Muscle layer of duodenum (tissue), 2 donors: ENCODE measurements around the gene NQO2.
"Not testable (repeated sequence)": the region's sequence is repeated elsewhere in the genome, so short reads cannot be mapped to it uniquely, and the experiment has no call there.

Experiments used
- H3K27ac ChIP-seq: one replicate; pipeline ENCODE4 v1.7.0; 2013; ENCODE audit warnings: mild to moderate bottlenecking, low read length
- H3K27me3 ChIP-seq: one replicate; pipeline ENCODE4 v1.7.0; 2013; ENCODE audit warnings: low read depth, mild to moderate bottlenecking, control low read depth, low read length
- H3K36me3 ChIP-seq, 2 donors: one replicate each; pipeline ENCODE4 v1.7.0; 2013; ENCODE audit warnings: low read length in 2 of 2, control low read depth in 1 of 2, mild to moderate bottlenecking in 1 of 2; ENCODE audit not compliant: insufficient read depth in 2 of 2, control insufficient read depth in 1 of 2
- H3K4me1 ChIP-seq, 2 donors: one replicate each; pipeline ENCODE4 v1.7.0; 2013; ENCODE audit warnings: low read length in 2 of 2, mild to moderate bottlenecking in 2 of 2, control low read depth in 1 of 2, moderate library complexity in 1 of 2; ENCODE audit not compliant: insufficient read depth in 2 of 2, control insufficient read depth in 1 of 2
- H3K4me3 ChIP-seq, 2 donors: one replicate each; pipeline ENCODE4 v1.7.0; 2013; ENCODE audit warnings: low read length in 2 of 2, low read depth in 1 of 2, mild to moderate bottlenecking in 1 of 2
- H3K9me3 ChIP-seq, 2 donors: one replicate each; pipeline ENCODE4 v1.7.0; 2013; ENCODE audit warnings: low read length in 2 of 2, control low read depth in 1 of 2, mild to moderate bottlenecking in 1 of 2; ENCODE audit not compliant: control insufficient read depth in 1 of 2
- donor health status: healthy.

NQO2 gene

DNA sequence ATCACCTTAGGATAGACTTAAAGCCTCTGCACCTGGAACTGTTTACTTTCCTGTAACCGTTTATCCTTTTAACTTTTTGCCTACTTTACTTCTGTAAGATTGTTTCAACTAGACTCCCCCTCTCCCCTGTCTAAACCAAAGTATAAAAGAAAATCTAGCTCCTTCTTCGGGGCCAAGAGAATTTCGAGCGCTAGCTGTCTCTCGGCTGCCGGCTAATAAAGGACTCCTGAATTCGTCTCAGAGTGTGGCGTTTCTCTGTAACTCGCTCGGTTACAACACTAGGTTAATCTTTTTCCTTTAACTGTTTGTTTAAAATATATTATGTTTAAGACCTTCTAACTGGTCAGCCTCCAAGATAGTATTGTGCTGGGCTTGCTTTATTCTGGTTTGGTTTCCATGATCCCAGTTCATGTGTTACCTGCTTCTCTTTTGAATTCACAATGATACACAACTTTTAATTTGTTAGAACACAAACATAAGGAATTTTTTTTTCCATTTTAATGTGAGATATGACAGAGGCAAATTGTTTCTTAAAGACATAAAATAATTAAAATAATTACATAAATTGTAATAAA, 8.7 kb upstream of the NQO2 start:
- Histone ChIP-seq H3K36me3 (no peaks in the 10 kb centered on the region), H3K9me3 (no peaks in the 10 kb centered on the region), H3K27ac (peak overlapping the region; percentile 100), H3K27me3 (no peaks in the 10 kb centered on the region), H3K4me3 (peak overlapping the region; percentile 87 to 97), H3K4me1 (peaks cover 12 to 15% of the 10 kb centered on the region in 2 donors)

DNA sequence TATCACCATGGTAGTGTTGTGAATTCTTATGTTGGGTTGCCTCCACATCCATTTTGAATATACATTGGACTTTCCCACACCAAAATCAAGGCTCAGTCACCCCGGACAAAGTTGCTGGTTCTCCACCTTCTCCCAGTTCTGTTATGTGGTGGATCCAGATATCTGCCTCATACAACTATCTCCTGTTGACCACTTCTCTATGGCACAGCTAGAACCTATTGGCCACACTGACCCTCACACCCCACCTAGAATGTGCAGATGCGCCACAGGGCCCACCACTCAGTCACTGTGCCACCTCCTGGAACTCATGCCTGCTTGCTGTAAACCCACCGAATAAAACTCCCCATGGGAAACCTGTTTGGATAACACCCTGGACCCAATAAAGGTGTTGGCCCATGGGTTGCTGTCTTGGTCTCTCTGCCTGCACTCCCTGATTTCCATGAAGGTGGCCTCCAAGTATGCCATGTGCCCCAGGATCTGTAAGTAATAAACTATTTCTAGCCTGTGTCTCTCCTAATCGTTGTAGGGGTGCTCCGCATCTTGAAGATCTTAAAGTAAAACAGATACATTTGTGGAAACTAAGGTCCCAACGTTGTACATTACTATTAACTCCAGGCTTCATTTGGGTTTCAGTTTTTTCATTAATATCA, 7.2 kb upstream of the NQO2 start:
- Histone ChIP-seq H3K9me3 (no peaks in the 10 kb centered on the region), H3K4me3 (no peak overlapping the region), H3K36me3 (no peaks in the 10 kb centered on the region), H3K27me3 (no peaks in the 10 kb centered on the region), H3K4me1 (peaks cover 7 to 10% of the 10 kb centered on the region in 2 donors), H3K27ac (no peak overlapping the region)

DNA sequence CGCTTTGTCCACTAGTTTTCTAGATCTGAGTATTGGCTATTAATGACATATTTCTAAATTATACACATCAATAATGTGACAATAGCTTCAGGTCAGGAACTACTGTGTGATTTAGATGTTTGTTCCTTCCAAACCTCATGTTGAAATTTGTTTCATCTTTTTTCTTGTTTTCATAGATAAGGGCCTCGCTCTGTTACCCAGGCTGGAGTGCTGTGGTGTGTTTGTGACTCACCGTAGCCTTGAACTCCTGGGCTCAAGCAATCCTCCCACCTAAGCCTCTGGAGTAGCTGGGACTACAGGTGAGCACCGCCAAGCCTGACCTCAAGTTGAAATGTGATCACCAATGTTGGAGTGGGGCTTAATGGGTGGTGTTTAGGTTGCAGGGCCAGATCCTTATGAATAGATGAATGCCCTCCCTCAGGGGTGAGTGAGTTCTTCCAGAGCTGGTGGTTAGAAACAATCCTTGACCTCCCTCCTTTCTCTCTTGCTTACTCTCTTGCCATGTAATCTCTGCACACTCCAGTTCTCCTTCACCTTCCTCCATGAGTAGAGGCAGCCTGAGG, 5.9 kb upstream of the NQO2 start:
- no peaks in the 10 kb centered on the region for H3K9me3 ChIP-seq
- no peak overlapping the region for H3K27ac ChIP-seq
- no peak overlapping the region for H3K4me3 ChIP-seq
- H3K36me3 ChIP-seq = no peaks in the 10 kb centered on the region
- no peaks in the 10 kb centered on the region for H3K27me3 ChIP-seq
- H3K4me1 ChIP-seq = peaks cover 0 to 5% of the 10 kb centered on the region in 2 donors

- not testable (repeated sequence) for H3K27me3 ChIP-seq, H3K36me3 ChIP-seq, H3K9me3 ChIP-seq
- H3K4me1 ChIP-seq = peaks cover 0 to 11% of the 10 kb centered on the region in 2 donors
- peak overlapping the region; percentile 67 for H3K27ac ChIP-seq
- H3K4me3 ChIP-seq = peak overlapping the region; percentile 61 to 84
Observed at GRCh38 chr6:2998249-2998997, 1.3 kb upstream of the NQO2 start.

GRCh38 chr6:2998998-2999617, 586 bp upstream of the NQO2 start:
- H3K4me1 ChIP-seq = peaks cover 0 to 11% of the 10 kb centered on the region in 2 donors
- peak overlapping the region; percentile 61 to 84 for H3K4me3 ChIP-seq
- no peaks in the 10 kb centered on the region for H3K27me3 ChIP-seq
- H3K9me3 ChIP-seq = no peaks in the 10 kb centered on the region
- no peaks in the 10 kb centered on the region for H3K36me3 ChIP-seq
- peak overlapping the region; percentile 67 for H3K27ac ChIP-seq

DNA sequence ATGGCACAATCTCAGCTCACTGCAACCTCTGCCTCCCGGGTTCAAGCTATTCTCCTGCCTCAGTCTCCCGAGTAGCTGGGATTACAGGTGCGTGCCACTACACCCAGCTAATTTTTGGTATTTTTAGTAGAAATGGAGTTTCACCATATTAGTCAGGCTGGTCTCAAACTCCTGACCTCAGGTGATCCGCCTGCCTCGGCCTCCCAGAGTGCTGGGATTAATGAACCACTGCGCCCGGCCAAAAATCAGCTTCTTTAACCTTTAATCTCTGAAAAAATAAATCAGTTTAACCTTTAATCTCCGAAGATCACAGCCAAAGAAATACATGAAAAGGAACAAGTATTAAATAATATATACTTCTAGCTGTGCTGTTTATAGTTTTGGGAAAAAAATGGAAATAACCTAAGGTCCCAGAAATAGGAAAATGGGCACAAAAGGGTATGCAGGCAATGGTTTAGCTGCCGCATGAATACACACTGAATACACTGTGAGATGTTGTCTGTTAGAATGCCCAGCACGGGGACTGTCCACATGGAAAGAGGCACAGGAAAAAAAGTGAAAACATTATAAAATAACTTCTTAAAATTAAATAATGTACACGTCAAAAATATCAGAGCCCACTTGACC, 1.6 kb downstream of the NQO2 start:
- H3K36me3 ChIP-seq = peaks cover 6 to 13% of the 10 kb centered on the region in 2 donors
- no peak overlapping the region for H3K27ac ChIP-seq
- H3K4me3 ChIP-seq = peak overlapping the region in 1 of 2 donors; percentile 84
- no peaks in the 10 kb centered on the region for H3K27me3 ChIP-seq
- H3K9me3 ChIP-seq = no peaks in the 10 kb centered on the region
- peaks cover 0 to 11% of the 10 kb centered on the region in 2 donors for H3K4me1 ChIP-seq

DNA sequence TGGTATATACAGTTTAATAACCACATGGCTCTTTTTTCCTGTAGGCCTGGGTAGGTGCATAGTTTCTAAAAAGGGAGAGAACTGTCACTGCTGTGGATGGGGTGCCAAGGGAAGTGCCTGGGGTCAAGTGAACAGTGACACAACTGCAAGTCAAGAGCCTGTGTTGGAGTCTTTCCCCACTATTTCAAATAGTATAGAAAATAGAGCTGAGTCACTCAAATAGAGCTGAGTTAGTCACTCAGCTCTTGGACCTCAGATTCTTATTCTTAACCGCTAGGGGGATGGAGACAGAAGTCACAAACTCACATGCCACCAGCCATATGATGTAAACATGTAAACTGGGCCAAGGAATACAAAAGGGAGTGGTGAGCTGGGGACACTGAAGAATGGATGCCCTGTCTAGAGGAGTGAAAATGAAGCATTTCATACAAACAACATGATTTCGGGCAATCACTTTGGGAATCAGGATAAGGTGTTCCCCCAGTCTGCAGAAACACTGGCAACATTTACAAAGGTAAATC, 2.1 kb downstream of the NQO2 start:
- H3K9me3 ChIP-seq = no peaks in the 10 kb centered on the region
- no peak overlapping the region for H3K27ac ChIP-seq
- no peaks in the 10 kb centered on the region for H3K27me3 ChIP-seq
- peaks cover 0 to 11% of the 10 kb centered on the region in 2 donors for H3K4me1 ChIP-seq
- no peak overlapping the region for H3K4me3 ChIP-seq
- peaks cover 12 to 13% of the 10 kb centered on the region in 2 donors for H3K36me3 ChIP-seq

GRCh38 chr6:3003226-3003625, 3.5 kb downstream of the NQO2 start:
- Histone ChIP-seq H3K36me3 (peaks cover 19 to 25% of the 10 kb centered on the region in 2 donors), H3K4me1 (peaks cover 0 to 11% of the 10 kb centered on the region in 2 donors)
- not testable (repeated sequence) for H3K4me3 ChIP-seq, H3K9me3 ChIP-seq, H3K27me3 ChIP-seq, H3K27ac ChIP-seq

GRCh38 chr6:3005077-3005476, 5.4 kb downstream of the NQO2 start:
- peaks cover 19 to 27% of the 10 kb centered on the region in 2 donors for H3K36me3 ChIP-seq
- H3K4me1 ChIP-seq = peaks cover 0 to 5% of the 10 kb centered on the region in 2 donors
- no peak overlapping the region for H3K4me3 ChIP-seq
- no peaks in the 10 kb centered on the region for H3K27me3 ChIP-seq
- no peak overlapping the region for H3K27ac ChIP-seq
- no peaks in the 10 kb centered on the region for H3K9me3 ChIP-seq

DNA sequence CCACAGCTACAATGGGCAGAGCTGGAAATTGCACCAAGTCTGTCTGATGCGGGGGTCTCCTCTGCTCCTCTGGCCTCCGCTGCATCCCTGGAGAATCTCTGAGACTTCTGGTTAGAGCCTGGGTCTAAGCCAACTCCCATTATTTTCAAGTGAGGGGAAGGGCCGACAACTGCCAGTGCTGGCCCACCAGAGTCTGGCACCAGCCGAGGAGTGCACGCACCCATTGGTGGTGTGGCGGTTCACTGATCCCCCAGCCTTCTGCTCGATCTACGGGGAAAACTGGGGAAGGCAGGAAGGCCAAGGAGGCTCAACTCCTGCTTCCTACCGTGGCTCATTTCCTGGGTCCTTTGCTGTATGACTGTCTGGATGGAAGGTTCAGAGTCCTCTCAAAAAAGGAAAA, 6.2 kb downstream of the NQO2 start:
- no peak overlapping the region for H3K4me3 ChIP-seq
- no peaks in the 10 kb centered on the region for H3K4me1 ChIP-seq
- peaks cover 22 to 35% of the 10 kb centered on the region in 2 donors for H3K36me3 ChIP-seq
- H3K9me3 ChIP-seq = peaks cover 0 to 4% of the 10 kb centered on the region in 2 donors
- H3K27me3 ChIP-seq = no peaks in the 10 kb centered on the region
- H3K27ac ChIP-seq = no peak overlapping the region
